WTC11 (cell line): ENCODE measurements around the gene LRMDA. TPM values are rescaled to one million over a fixed set of nuclear protein-coding genes. Genes with fewer than 3 reads are reported as not detected.

Experiments
- ATAC-seq: fragments of 200-7000 bp; cut with Tn5 transposase; 2 replicates; pipeline ENCODE4 v1.10.0; 2021; ENCODE audit warnings: mild to moderate bottlenecking, moderate library complexity
- CTCF ChIA-PET: fragments of 300-600 bp; sonication (Branson Sonifier 250); formaldehyde crosslinking; loops from one replicate; lab custom pipeline; 2021; ENCODE audit warnings: antibody characterized with exemption; lab: Charles Lee
- POLR2A ChIA-PET: fragments of 350-600 bp; sonication (Branson Sonifier 250); formaldehyde crosslinking; loops from one replicate; lab custom pipeline; 2021; ENCODE audit warnings: antibody characterized with exemption; lab: Charles Lee
- DNase-seq: peaks from one replicate; pipeline ENCODE4 v3.0.0; 2021; ENCODE audit warnings: low spot score
- H3K27ac Mint-ChIP-seq: 2 replicates; pipeline ENCODE4 v1.8.0; 2021; ENCODE audit warnings: mixed read lengths
- H3K27me3 Mint-ChIP-seq: 2 replicates; pipeline ENCODE4 v1.8.0; 2021; ENCODE audit warnings: low read depth, mild to moderate bottlenecking, moderate library complexity, mixed read lengths
- H3K36me3 Mint-ChIP-seq: 2 replicates; pipeline ENCODE4 v1.8.0; 2021; ENCODE audit warnings: mixed read lengths
- H3K4me1 Mint-ChIP-seq: 2 replicates; pipeline ENCODE4 v1.8.0; 2022; ENCODE audit warnings: mixed read lengths
- H3K4me3 Mint-ChIP-seq: 2 replicates; pipeline ENCODE4 v1.8.0; 2021; ENCODE audit warnings: mild to moderate bottlenecking, moderate library complexity, mixed read lengths
- H3K9me3 Mint-ChIP-seq: 2 replicates; pipeline ENCODE4 v1.8.0; 2021; ENCODE audit warnings: mixed read lengths
- IRF2 ChIP-seq: sonication (generic); formaldehyde crosslinking; IDR thresholded peaks from 2 replicates; pipeline ENCODE4 v1.8.0; 2022; ENCODE audit warnings: low read depth, missing genetic modification reagents, borderline replicate concordance
- JUN ChIP-seq: sonication (generic); formaldehyde crosslinking; IDR thresholded peaks from 2 replicates; pipeline ENCODE4 v1.8.0; 2023; ENCODE audit warnings: mild to moderate bottlenecking, missing genetic modification reagents
- NFATC4 ChIP-seq: fragments of 250-450 bp; sonication (Bioruptor Pico); IDR thresholded peaks from 2 replicates; pipeline ENCODE4 v1.9.0; 2021; ENCODE audit warnings: mild to moderate bottlenecking
- NFE2L1 ChIP-seq: sonication (generic); formaldehyde crosslinking; IDR thresholded peaks from 2 replicates; pipeline ENCODE4 v1.8.1; 2023; ENCODE audit warnings: missing genetic modification reagents
- NR1H2 ChIP-seq: sonication (generic); formaldehyde crosslinking; IDR thresholded peaks from 2 replicates; pipeline ENCODE4 v1.9.0; 2021; ENCODE audit warnings: mild to moderate bottlenecking, moderate library complexity, missing genetic modification reagents
- NR2C2 ChIP-seq: sonication (generic); formaldehyde crosslinking; IDR thresholded peaks from 2 replicates; pipeline ENCODE4 v1.8.0; 2022; ENCODE audit warnings: mild to moderate bottlenecking, missing genetic modification reagents
- OVOL2 ChIP-seq: fragments of 250-450 bp; sonication (Bioruptor Pico); IDR thresholded peaks from 2 replicates; pipeline ENCODE4 v1.9.0; 2021; ENCODE audit warnings: mild to moderate bottlenecking, borderline replicate concordance
- SMAD4 ChIP-seq: sonication (generic); formaldehyde crosslinking; IDR thresholded peaks from 2 replicates; pipeline ENCODE4 v1.8.0; 2022; ENCODE audit warnings: mild to moderate bottlenecking, missing genetic modification reagents
- ZNF121 ChIP-seq: sonication (generic); formaldehyde crosslinking; IDR thresholded peaks from 2 replicates; pipeline ENCODE4 v1.8.0; 2023; ENCODE audit warnings: missing genetic modification reagents
- ZNF138 ChIP-seq: sonication (generic); formaldehyde crosslinking; conservative IDR thresholded peaks from 2 replicates; pipeline ENCODE4 v1.8.1; 2022; ENCODE audit warnings: mild to moderate bottlenecking, moderate library complexity, missing genetic modification reagents
- ZNF219 ChIP-seq: sonication (generic); formaldehyde crosslinking; IDR thresholded peaks from 2 replicates; pipeline ENCODE4 v1.8.0; 2023; ENCODE audit warnings: missing genetic modification reagents, mild to moderate bottlenecking, borderline replicate concordance
- ZNF232 ChIP-seq: sonication (generic); formaldehyde crosslinking; IDR thresholded peaks from 2 replicates; pipeline ENCODE4 v1.8.0; 2022; ENCODE audit warnings: mild to moderate bottlenecking, missing genetic modification reagents
- ZSCAN18 ChIP-seq: fragments of 250-450 bp; sonication (Bioruptor Pico); IDR thresholded peaks from 2 replicates; pipeline ENCODE4 v2.1.2; 2022; ENCODE audit warnings: mild to moderate bottlenecking, moderate library complexity
- total RNA-seq: library from RNA; stranded (reverse); gene quantifications from 3 replicates; pipeline ENCODE4 v1.2.3, GENCODE V29; 2021
- TF ChIP-seq, protein P1 (sequence below): fragments of 250-450 bp; sonication (Bioruptor Pico); IDR thresholded peaks from 2 replicates; pipeline ENCODE4 v1.9.0; 2021; ENCODE audit warnings: mild to moderate bottlenecking, borderline replicate concordance
- TF ChIP-seq, protein P2 (sequence below): sonication (generic); formaldehyde crosslinking; IDR thresholded peaks from 2 replicates; pipeline ENCODE4 v1.8.1; 2023; ENCODE audit warnings: mild to moderate bottlenecking, missing genetic modification reagents, borderline replicate concordance
- TF ChIP-seq, protein P3 (sequence below): sonication (generic); formaldehyde crosslinking; IDR thresholded peaks from 2 replicates; pipeline ENCODE4 v1.8.0; 2022; ENCODE audit warnings: missing genetic modification reagents
- TF ChIP-seq, protein P4 (sequence below): sonication (generic); formaldehyde crosslinking; IDR thresholded peaks from 2 replicates; pipeline ENCODE4 v1.8.1; 2023; ENCODE audit warnings: mild to moderate bottlenecking, missing genetic modification reagents, moderate library complexity
- TF ChIP-seq, protein P5 (sequence below): sonication (generic); formaldehyde crosslinking; conservative IDR thresholded peaks from 2 replicates; pipeline ENCODE4 v1.8.1; 2022; ENCODE audit warnings: mild to moderate bottlenecking, missing genetic modification reagents

Gene LRMDA
- total RNA-seq, 1 experiment from 2014 or later = 0.92 TPM

GRCh38 chr10:76396134-76396533, 964.7 kb downstream of the LRMDA start:
- no peak overlapping the region for H3K4me3 Mint-ChIP-seq
- no peak for ATAC-seq

GRCh38 chr10:76397181-76398042, 966.0 kb downstream of the LRMDA start:
- ChIA-PET POLR2A (no interaction called here), CTCF (no interaction called here)
- peak overlapping the region; percentile 69; the same call in 1 of the 2 replicates for H3K27ac Mint-ChIP-seq
- H3K4me3 Mint-ChIP-seq = no peak overlapping the region
- DNase-seq (no peak), ATAC-seq (no peak)
- peaks cover 18% of the 10 kb centered on the region for H3K4me1 Mint-ChIP-seq
- peaks cover 10% of the 10 kb centered on the region; the same call in 1 of the 2 replicates for H3K9me3 Mint-ChIP-seq
- no peaks in the 10 kb centered on the region for H3K36me3 Mint-ChIP-seq
- no peaks in the 10 kb centered on the region for H3K27me3 Mint-ChIP-seq
- TF ChIP-seq, protein P1, sequence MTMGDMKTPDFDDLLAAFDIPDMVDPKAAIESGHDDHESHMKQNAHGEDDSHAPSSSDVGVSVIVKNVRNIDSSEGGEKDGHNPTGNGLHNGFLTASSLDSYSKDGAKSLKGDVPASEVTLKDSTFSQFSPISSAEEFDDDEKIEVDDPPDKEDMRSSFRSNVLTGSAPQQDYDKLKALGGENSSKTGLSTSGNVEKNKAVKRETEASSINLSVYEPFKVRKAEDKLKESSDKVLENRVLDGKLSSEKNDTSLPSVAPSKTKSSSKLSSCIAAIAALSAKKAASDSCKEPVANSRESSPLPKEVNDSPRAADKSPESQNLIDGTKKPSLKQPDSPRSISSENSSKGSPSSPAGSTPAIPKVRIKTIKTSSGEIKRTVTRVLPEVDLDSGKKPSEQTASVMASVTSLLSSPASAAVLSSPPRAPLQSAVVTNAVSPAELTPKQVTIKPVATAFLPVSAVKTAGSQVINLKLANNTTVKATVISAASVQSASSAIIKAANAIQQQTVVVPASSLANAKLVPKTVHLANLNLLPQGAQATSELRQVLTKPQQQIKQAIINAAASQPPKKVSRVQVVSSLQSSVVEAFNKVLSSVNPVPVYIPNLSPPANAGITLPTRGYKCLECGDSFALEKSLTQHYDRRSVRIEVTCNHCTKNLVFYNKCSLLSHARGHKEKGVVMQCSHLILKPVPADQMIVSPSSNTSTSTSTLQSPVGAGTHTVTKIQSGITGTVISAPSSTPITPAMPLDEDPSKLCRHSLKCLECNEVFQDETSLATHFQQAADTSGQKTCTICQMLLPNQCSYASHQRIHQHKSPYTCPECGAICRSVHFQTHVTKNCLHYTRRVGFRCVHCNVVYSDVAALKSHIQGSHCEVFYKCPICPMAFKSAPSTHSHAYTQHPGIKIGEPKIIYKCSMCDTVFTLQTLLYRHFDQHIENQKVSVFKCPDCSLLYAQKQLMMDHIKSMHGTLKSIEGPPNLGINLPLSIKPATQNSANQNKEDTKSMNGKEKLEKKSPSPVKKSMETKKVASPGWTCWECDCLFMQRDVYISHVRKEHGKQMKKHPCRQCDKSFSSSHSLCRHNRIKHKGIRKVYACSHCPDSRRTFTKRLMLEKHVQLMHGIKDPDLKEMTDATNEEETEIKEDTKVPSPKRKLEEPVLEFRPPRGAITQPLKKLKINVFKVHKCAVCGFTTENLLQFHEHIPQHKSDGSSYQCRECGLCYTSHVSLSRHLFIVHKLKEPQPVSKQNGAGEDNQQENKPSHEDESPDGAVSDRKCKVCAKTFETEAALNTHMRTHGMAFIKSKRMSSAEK (CRISPR knock-in tag) = no peak
- TF ChIP-seq IRF2 (CRISPR knock-in tag) (no peak), ZNF121 (CRISPR knock-in tag) (no peak), NFE2L1 (CRISPR knock-in tag) (no peak), JUN (CRISPR knock-in tag) (no peak)
- TF ChIP-seq, protein P2, sequence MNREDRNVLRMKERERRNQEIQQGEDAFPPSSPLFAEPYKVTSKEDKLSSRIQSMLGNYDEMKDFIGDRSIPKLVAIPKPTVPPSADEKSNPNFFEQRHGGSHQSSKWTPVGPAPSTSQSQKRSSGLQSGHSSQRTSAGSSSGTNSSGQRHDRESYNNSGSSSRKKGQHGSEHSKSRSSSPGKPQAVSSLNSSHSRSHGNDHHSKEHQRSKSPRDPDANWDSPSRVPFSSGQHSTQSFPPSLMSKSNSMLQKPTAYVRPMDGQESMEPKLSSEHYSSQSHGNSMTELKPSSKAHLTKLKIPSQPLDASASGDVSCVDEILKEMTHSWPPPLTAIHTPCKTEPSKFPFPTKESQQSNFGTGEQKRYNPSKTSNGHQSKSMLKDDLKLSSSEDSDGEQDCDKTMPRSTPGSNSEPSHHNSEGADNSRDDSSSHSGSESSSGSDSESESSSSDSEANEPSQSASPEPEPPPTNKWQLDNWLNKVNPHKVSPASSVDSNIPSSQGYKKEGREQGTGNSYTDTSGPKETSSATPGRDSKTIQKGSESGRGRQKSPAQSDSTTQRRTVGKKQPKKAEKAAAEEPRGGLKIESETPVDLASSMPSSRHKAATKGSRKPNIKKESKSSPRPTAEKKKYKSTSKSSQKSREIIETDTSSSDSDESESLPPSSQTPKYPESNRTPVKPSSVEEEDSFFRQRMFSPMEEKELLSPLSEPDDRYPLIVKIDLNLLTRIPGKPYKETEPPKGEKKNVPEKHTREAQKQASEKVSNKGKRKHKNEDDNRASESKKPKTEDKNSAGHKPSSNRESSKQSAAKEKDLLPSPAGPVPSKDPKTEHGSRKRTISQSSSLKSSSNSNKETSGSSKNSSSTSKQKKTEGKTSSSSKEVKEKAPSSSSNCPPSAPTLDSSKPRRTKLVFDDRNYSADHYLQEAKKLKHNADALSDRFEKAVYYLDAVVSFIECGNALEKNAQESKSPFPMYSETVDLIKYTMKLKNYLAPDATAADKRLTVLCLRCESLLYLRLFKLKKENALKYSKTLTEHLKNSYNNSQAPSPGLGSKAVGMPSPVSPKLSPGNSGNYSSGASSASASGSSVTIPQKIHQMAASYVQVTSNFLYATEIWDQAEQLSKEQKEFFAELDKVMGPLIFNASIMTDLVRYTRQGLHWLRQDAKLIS (CRISPR knock-in tag) = no peak

More at GRCh38 chr10:76396134-76396533, 964.7 kb downstream of the LRMDA start:
- Mint-ChIP-seq H3K4me1 (peaks cover 18% of the 10 kb centered on the region), H3K36me3 (no peaks in the 10 kb centered on the region), H3K27ac (no peak overlapping the region), H3K9me3 (peaks cover 10% of the 10 kb centered on the region; the same call in 1 of the 2 replicates), H3K27me3 (no peaks in the 10 kb centered on the region)
- no peak for TF ChIP-seq ZSCAN18 (CRISPR knock-in tag)
- TF ChIP-seq NR1H2 = no peak
- no peak for TF ChIP-seq NR2C2 (CRISPR knock-in tag)
- TF ChIP-seq, protein P3, sequence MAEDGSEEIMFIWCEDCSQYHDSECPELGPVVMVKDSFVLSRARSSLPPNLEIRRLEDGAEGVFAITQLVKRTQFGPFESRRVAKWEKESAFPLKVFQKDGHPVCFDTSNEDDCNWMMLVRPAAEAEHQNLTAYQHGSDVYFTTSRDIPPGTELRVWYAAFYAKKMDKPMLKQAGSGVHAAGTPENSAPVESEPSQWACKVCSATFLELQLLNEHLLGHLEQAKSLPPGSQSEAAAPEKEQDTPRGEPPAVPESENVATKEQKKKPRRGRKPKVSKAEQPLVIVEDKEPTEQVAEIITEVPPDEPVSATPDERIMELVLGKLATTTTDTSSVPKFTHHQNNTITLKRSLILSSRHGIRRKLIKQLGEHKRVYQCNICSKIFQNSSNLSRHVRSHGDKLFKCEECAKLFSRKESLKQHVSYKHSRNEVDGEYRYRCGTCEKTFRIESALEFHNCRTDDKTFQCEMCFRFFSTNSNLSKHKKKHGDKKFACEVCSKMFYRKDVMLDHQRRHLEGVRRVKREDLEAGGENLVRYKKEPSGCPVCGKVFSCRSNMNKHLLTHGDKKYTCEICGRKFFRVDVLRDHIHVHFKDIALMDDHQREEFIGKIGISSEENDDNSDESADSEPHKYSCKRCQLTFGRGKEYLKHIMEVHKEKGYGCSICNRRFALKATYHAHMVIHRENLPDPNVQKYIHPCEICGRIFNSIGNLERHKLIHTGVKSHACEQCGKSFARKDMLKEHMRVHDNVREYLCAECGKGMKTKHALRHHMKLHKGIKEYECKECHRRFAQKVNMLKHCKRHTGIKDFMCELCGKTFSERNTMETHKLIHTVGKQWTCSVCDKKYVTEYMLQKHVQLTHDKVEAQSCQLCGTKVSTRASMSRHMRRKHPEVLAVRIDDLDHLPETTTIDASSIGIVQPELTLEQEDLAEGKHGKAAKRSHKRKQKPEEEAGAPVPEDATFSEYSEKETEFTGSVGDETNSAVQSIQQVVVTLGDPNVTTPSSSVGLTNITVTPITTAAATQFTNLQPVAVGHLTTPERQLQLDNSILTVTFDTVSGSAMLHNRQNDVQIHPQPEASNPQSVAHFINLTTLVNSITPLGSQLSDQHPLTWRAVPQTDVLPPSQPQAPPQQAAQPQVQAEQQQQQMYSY (CRISPR knock-in tag) = no peak
- TF ChIP-seq ZNF138 (CRISPR knock-in tag) = no peak
- TF ChIP-seq, protein P4, sequence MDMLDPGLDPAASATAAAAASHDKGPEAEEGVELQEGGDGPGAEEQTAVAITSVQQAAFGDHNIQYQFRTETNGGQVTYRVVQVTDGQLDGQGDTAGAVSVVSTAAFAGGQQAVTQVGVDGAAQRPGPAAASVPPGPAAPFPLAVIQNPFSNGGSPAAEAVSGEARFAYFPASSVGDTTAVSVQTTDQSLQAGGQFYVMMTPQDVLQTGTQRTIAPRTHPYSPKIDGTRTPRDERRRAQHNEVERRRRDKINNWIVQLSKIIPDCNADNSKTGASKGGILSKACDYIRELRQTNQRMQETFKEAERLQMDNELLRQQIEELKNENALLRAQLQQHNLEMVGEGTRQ (CRISPR knock-in tag) = no peak
- TF ChIP-seq OVOL2 (CRISPR knock-in tag) = no peak
- no peak for TF ChIP-seq NFATC4 (CRISPR knock-in tag)
- no peak for TF ChIP-seq ZNF232 (CRISPR knock-in tag)
- no peak for TF ChIP-seq ZNF219
- TF ChIP-seq, protein P5, sequence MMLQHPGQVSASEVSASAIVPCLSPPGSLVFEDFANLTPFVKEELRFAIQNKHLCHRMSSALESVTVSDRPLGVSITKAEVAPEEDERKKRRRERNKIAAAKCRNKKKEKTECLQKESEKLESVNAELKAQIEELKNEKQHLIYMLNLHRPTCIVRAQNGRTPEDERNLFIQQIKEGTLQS (CRISPR knock-in tag) = no peak
- TF ChIP-seq SMAD4 (CRISPR knock-in tag) = no peak
- no peak for DNase-seq
- ChIA-PET CTCF (no interaction called here), POLR2A (no interaction called here)
